Body of pancreas (tissue), 4 donors: Measurements from ENCODE around the gene MR1. TPM values are rescaled to one million over a fixed set of nuclear protein-coding genes. Genes with fewer than 3 reads are reported as not detected.
A peak's percentile ranks its signal among the peaks of the same experiment; 100 is the strongest.

Source experiments
- ATAC-seq: fragments of 150-250 bp; one replicate; pipeline ENCODE4 v1.9.1; 2016
- DNase-seq, 4 donors: peaks; one replicate each; pipeline ENCODE4 v3.0.0-alpha.2; 2019
- H3K27ac ChIP-seq, 4 donors: fragments of 200-600 bp; sonication (generic); 1 replicate in 3 of 4; 2 replicates in 1 of 4; pipeline versions ENCODE4 v1.5.1 to v1.6.1; 2016 to 2019; ENCODE audit warnings: mild to moderate bottlenecking in 1 of 4, mixed read lengths in 1 of 4, moderate library complexity in 1 of 4
- H3K27me3 ChIP-seq, 2 donors: fragments of 200-600 bp; sonication (generic); one replicate each; pipeline ENCODE4 v1.6.0; 2016; ENCODE audit warnings: mild to moderate bottlenecking in 1 of 2
- H3K36me3 ChIP-seq, 2 donors: fragments of 200-600 bp; sonication (generic); replicated peaks in 1 of 2; 2 replicates each; pipeline ENCODE4 v1.5.1; 2016; ENCODE audit warnings: low read depth in 2 of 2; ENCODE audit not compliant: insufficient read depth in 1 of 2
- H3K4me1 ChIP-seq: fragments of 200-600 bp; sonication (generic); one replicate; pipeline ENCODE4 v1.6.0; 2016
- H3K4me3 ChIP-seq, 2 donors: fragments of 200-600 bp; sonication (generic); 1 replicate in 1 of 2; 2 replicates in 1 of 2; pipeline ENCODE4 v1.5.1; 2016 to 2019
- H3K9me3 ChIP-seq, 3 donors: fragments of 200-600 bp; sonication (generic); 1 replicate in 2 of 3; 2 replicates in 1 of 3; pipeline ENCODE4 v1.5.1; 2016
- POLR2A ChIP-seq, 3 donors: fragments of 450-650 bp; IDR thresholded peaks; one replicate each; pipeline ENCODE4 v1.6.1; 2016; ENCODE audit warnings: antibody characterized with exemption in 3 of 3, mild to moderate bottlenecking in 2 of 3
- WGBS, 2 donors: methylation state at CpG; one replicate each; pipeline ENCODE4 v1.1.5; 2017; 5-methylcytosine and 5-hydroxymethylcytosine counted together
- intact Hi-C: fragments of 100-400 bp; cut with DNase I; formaldehyde crosslinking; loops from one replicate; pipeline ENCODE4 v1.15.1; 2023
- total RNA-seq, 2 donors: library from RNA; depleted of rRNA; stranded (reverse); fragments of >200 nt; gene quantifications; one replicate each; pipeline ENCODE4 v1.1.0, GENCODE V29; 2016
- TF ChIP-seq, protein P1 (sequence below), 7 experiments: fragments of 450-650 bp in 4 of 7; fragments of 200-600 bp in 3 of 7; sonication (generic) in 3 of 7; IDR thresholded peaks; one replicate each; pipeline ENCODE4 v1.5.1; 2016 to 2019; ENCODE audit warnings: antibody characterized with exemption in 7 of 7

Gene MR1
- total RNA-seq, 2 donors from 2014 or later = 2.3 to 4.9 TPM

DNA sequence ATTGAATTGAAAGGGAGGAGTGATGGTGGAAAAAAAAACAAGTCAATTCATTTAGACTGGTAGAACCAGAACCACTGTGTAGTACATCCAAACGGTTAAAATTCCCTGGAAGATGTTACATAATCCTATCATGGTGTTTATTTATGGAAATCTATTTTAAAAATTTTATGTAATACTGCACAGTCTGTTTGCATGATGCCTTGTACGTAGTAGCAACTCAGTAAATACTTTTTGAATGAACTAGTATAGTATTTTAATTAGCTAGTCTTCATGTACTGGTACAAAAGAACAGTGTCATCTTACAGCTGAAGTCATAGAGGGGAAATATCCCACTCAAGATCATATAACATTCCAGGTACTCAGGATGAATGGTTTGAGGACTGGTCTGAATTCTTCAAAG lies 27.7 kb downstream of the MR1 start:
- no peaks in the 10 kb centered on the region for H3K9me3 ChIP-seq
- no peaks in the 10 kb centered on the region for H3K4me1 ChIP-seq
- TF ChIP-seq, protein P1, sequence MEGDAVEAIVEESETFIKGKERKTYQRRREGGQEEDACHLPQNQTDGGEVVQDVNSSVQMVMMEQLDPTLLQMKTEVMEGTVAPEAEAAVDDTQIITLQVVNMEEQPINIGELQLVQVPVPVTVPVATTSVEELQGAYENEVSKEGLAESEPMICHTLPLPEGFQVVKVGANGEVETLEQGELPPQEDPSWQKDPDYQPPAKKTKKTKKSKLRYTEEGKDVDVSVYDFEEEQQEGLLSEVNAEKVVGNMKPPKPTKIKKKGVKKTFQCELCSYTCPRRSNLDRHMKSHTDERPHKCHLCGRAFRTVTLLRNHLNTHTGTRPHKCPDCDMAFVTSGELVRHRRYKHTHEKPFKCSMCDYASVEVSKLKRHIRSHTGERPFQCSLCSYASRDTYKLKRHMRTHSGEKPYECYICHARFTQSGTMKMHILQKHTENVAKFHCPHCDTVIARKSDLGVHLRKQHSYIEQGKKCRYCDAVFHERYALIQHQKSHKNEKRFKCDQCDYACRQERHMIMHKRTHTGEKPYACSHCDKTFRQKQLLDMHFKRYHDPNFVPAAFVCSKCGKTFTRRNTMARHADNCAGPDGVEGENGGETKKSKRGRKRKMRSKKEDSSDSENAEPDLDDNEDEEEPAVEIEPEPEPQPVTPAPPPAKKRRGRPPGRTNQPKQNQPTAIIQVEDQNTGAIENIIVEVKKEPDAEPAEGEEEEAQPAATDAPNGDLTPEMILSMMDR (IDR thresholded peaks at IDR 0.05) = no peak
- no peak for TF ChIP-seq POLR2A (IDR thresholded peaks at IDR 0.05)
- no peak for ATAC-seq
- no peak for DNase-seq
- intact Hi-C loops = no loop called here
- no peaks in the 10 kb centered on the region for H3K27me3 ChIP-seq
- WGBS, 2 donors = 34 to 43% methylated on average over 2 of the region's 2 CpGs
- no peak overlapping the region for H3K27ac ChIP-seq
- no peaks in the 10 kb centered on the region for H3K36me3 ChIP-seq
- H3K4me3 ChIP-seq = no peak overlapping the region

DNA sequence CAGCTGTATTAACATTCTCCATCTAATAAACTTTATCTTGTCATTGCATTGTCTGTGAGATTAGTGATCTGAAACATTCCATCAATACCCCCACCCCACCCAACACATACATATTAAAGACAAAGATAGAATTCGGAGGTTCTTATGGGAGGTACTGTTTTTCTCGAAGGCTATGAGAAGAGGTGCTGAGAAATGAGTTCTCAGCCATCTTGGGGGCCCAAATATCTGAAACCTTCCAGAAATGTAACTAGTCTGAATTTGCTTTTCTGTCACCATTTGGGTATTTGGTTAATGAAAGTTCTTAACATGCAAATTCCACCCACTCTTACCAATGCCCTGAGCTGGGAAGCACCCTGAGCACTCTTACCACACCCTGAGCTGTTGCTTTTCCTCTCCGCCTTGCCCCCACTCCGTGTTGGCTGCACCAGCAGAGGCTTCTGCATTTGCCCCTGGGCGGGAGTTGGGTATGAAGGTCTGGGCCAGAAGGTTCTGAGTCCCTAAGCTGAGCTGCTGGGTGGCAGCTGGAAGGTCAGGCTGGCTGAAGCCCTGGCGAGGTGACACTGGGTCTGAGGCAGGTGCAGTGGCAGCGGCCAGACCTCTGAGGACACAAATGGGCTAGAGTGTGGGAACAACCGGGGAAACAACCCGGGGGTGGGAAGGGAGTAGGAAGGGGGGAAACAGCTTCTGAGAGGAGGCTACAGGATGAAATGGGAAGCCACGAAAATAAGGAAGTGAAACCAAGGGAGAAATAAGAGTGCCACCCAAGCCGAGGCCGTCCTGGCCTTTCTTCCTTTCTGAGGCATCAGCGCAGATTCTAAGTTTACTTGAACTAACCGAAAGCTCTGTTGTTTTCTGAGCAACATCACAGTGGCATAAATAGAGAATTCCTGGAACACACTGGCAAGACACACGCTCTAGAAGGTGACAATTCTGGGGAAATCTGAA lies 28.4 kb downstream of the MR1 start:
- intact Hi-C loops = no loop called here
- WGBS, 2 donors = 63 to 74% methylated on average over 14 to 15 of the region's 15 CpGs
- Histone ChIP-seq H3K9me3 (no peaks in the 10 kb centered on the region), H3K27ac (peak overlapping the region in 1 of 4 donors; percentile 60), H3K4me1 (no peaks in the 10 kb centered on the region), H3K27me3 (no peaks in the 10 kb centered on the region), H3K36me3 (no peaks in the 10 kb centered on the region), H3K4me3 (no peak overlapping the region)
- TF ChIP-seq, protein P1 (IDR thresholded peaks at IDR 0.05) = no peak
- peak in 1 of 3 donors; percentile 24 for TF ChIP-seq POLR2A (IDR thresholded peaks at IDR 0.05)
- DNase-seq = peak in 1 of 4 donors; percentile 50
- no peak for ATAC-seq

DNA sequence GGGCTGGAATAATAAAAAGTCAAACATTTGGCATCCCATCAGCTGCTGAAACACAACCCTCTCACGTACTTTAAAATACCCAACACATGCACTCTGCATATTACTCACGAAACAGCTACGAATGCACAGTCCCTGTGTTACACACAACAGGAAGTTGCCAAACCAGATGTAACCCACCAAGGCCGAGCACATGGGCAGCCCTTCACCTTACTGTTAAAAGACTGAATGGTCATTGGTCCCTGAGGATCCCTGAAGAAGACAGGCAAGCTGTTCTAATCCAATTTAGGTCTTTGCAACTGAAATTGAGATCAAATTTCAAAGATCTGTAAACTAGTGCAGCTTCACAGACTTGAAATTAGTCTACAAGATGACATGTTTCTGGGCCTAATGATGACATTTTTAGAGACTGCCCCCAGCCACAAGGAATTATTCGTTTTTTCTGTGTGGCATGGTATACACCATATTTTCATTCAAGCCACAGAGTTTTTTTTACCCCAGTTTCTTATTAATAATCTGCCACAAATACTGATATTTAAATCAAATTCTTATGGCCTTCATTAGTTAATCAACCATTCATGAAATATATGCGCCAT lies 29.1 kb downstream of the MR1 start:
- ATAC-seq = no peak

GRCh38 chr1:181064011-181064623 lies 30.3 kb downstream of the MR1 start:
- Histone ChIP-seq H3K4me3 (no peak overlapping the region), H3K9me3 (no peaks in the 10 kb centered on the region), H3K27me3 (no peaks in the 10 kb centered on the region), H3K27ac (no peak overlapping the region), H3K4me1 (no peaks in the 10 kb centered on the region), H3K36me3 (no peaks in the 10 kb centered on the region)
- TF ChIP-seq, protein P1 (IDR thresholded peaks at IDR 0.05) = no peak
- no peak for TF ChIP-seq POLR2A (IDR thresholded peaks at IDR 0.05)
- intact Hi-C loops = no loop called here
- WGBS, 2 donors = 47% methylated on average over 6 of the region's 6 CpGs
- no peak for DNase-seq
- ATAC-seq = no peak

More for the DNA sequence above, 29.1 kb downstream of the MR1 start:
- Histone ChIP-seq H3K36me3 (no peaks in the 10 kb centered on the region), H3K4me1 (no peaks in the 10 kb centered on the region), H3K4me3 (no peak overlapping the region), H3K9me3 (no peaks in the 10 kb centered on the region), H3K27me3 (no peaks in the 10 kb centered on the region), H3K27ac (peak overlapping the region in 1 of 4 donors; percentile 60)
- WGBS, 2 donors = 64% methylated on average over 6 of the region's 6 CpGs
- no peak for TF ChIP-seq POLR2A (IDR thresholded peaks at IDR 0.05)
- TF ChIP-seq, protein P1 (IDR thresholded peaks at IDR 0.05) = no peak
- intact Hi-C loops = no loop called here
- peak in 1 of 4 donors; percentile 35 for DNase-seq
